ENCODE data around the gene NUBP2.

Gene NUBP2

GRCh38 chr16:1759511-1759910 is 23.2 kb upstream of the NUBP2 start:
- DNase-seq, result no peak

- no peak for DNase-seq
These were observed 21.8 kb upstream of the NUBP2 start for GRCh38 chr16:1760911-1761310.

- DNase-seq, result no peak
These were observed 21.0 kb upstream of the NUBP2 start for GRCh38 chr16:1761751-1762150.

- no peak for DNase-seq
These were observed 20.4 kb upstream of the NUBP2 start for GRCh38 chr16:1762196-1762878.

GRCh38 chr16:1762879-1763520 is 19.8 kb upstream of the NUBP2 start:
- no peak for DNase-seq

GRCh38 chr16:1763521-1764511 is 18.9 kb upstream of the NUBP2 start:
- no peak for DNase-seq

GRCh38 chr16:1764971-1765370 is 17.8 kb upstream of the NUBP2 start:
- no peak for DNase-seq

- no peak for DNase-seq
These were observed 16.9 kb upstream of the NUBP2 start for GRCh38 chr16:1765826-1766225.

GRCh38 chr16:1766231-1766630 is 16.5 kb upstream of the NUBP2 start:
- no peak for DNase-seq

- no peak for DNase-seq
These were observed 16.1 kb upstream of the NUBP2 start for GRCh38 chr16:1766701-1767100.

- DNase-seq, result no peak
These were observed 15.4 kb upstream of the NUBP2 start for GRCh38 chr16:1767116-1767994.

- no peak for DNase-seq
These were observed 14.5 kb upstream of the NUBP2 start for GRCh38 chr16:1768061-1768766.

- no peak for DNase-seq
These were observed 13.9 kb upstream of the NUBP2 start for GRCh38 chr16:1768767-1769401.

GRCh38 chr16:1769402-1770300 is 13.1 kb upstream of the NUBP2 start:
- no peak for DNase-seq

GRCh38 chr16:1770328-1771187 is 12.2 kb upstream of the NUBP2 start:
- DNase-seq, result peak; percentile 78 to 82

GRCh38 chr16:1771188-1771863 is 11.4 kb upstream of the NUBP2 start, which contains the start of gene NME3:
Gene NME3 (minus strand): TSS chr16:1771543. CDS start chr16:1771534, 9 bp downstream.
- DNase-seq, result peak in 1 of 2 experiments; percentile 17

GRCh38 chr16:1771864-1772361 is 10.8 kb upstream of the NUBP2 start:
- DNase-seq, result no peak

- peak in 1 of 2 experiments; percentile 18 for DNase-seq
These were observed 10.3 kb upstream of the NUBP2 start, which contains the start of gene EME2 for GRCh38 chr16:1772362-1772907. Gene EME2 (plus strand): TSS chr16:1772810. CDS start chr16:1773228, 418 bp downstream.

Data from SHP77 (cell line).